GM23338 (cell line): ENCODE data around the gene DCAF12. TPM values are rescaled to one million over a fixed set of nuclear protein-coding genes. Genes with fewer than 3 reads are reported as not detected.

Experiments used
- ATAC-seq: fragments of 200-7000 bp; cut with Tn5 transposase; 3 replicates; pipeline ENCODE4 v1.9.1; 2020
- DNase-seq: peaks from one replicate; pipeline ENCODE4 v3.0.0-alpha.2; 2015; ENCODE audit warnings: low spot score
- H2AFZ ChIP-seq: fragments of 200-600 bp; sonication (generic); 2 replicates; pipeline ENCODE4 v1.8.0; 2016; ENCODE audit warnings: antibody characterized with exemption, mild to moderate bottlenecking, moderate library complexity
- H3F3A ChIP-seq: fragments of 200-600 bp; sonication (generic); replicated peaks from 2 replicates; pipeline ENCODE4 v1.8.0; 2017; ENCODE audit warnings: antibody characterized with exemption, mixed run types, low read depth
- H3K27ac ChIP-seq: fragments of 200-600 bp; sonication (generic); 2 replicates; pipeline ENCODE4 v1.6.1; 2016; ENCODE audit warnings: low read depth
- H3K27me3 ChIP-seq: fragments of 200-600 bp; sonication (generic); 2 replicates; pipeline ENCODE4 v1.8.0; 2016; ENCODE audit warnings: mild to moderate bottlenecking, mixed run types, moderate library complexity; ENCODE audit not compliant: insufficient read depth
- H3K36me3 ChIP-seq: fragments of 200-600 bp; sonication (generic); 2 replicates; pipeline ENCODE4 v1.8.0; 2016; ENCODE audit warnings: mild to moderate bottlenecking; ENCODE audit not compliant: insufficient read depth
- H3K4me1 ChIP-seq: fragments of 200-600 bp; sonication (generic); 2 replicates; pipeline ENCODE4 v1.8.0; 2016; ENCODE audit warnings: mild to moderate bottlenecking, moderate library complexity; ENCODE audit not compliant: insufficient read depth
- H3K4me2 ChIP-seq: fragments of 200-600 bp; sonication (generic); 2 replicates; pipeline ENCODE4 v1.7.1; 2017; ENCODE audit warnings: mixed run types
- H3K4me3 ChIP-seq: fragments of 200-600 bp; sonication (generic); 2 replicates; pipeline ENCODE4 v1.6.1; 2016; ENCODE audit warnings: mixed run types
- H3K79me2 ChIP-seq: fragments of 200-600 bp; sonication (generic); replicated peaks from 2 replicates; pipeline ENCODE4 v1.8.0; 2017; ENCODE audit warnings: mild to moderate bottlenecking; ENCODE audit not compliant: insufficient read depth
- H3K9me2 ChIP-seq: fragments of 200-600 bp; sonication (generic); 2 replicates; pipeline ENCODE4 v1.8.0; 2017; ENCODE audit not compliant: insufficient read depth
- H4K20me1 ChIP-seq: fragments of 200-600 bp; sonication (generic); replicated peaks from 2 replicates; pipeline ENCODE4 v1.8.0; 2017; ENCODE audit warnings: mild to moderate bottlenecking; ENCODE audit not compliant: insufficient read depth
- H3K27ac Mint-ChIP-seq: 2 replicates; pipeline ENCODE4 v1.8.0; 2020; ENCODE audit warnings: inconsistent platforms, mild to moderate bottlenecking, moderate library complexity, mixed read lengths
- H3K27me3 Mint-ChIP-seq: 3 replicates; pipeline ENCODE4 v1.8.0; 2022; ENCODE audit warnings: low read depth, mild to moderate bottlenecking, moderate library complexity, mixed read lengths, inconsistent platforms; ENCODE audit not compliant: insufficient read depth, poor library complexity
- H3K36me3 Mint-ChIP-seq: 3 replicates; pipeline ENCODE4 v1.8.0; 2021; ENCODE audit warnings: low read depth, mild to moderate bottlenecking, inconsistent platforms, moderate library complexity, mixed read lengths
- H3K4me1 Mint-ChIP-seq: 3 replicates; pipeline ENCODE4 v1.8.0; 2020; ENCODE audit warnings: mild to moderate bottlenecking, inconsistent platforms, mixed read lengths
- H3K4me3 Mint-ChIP-seq: 3 replicates; pipeline ENCODE4 v1.8.0; 2021; ENCODE audit warnings: moderate library complexity, mild to moderate bottlenecking, inconsistent platforms, mixed read lengths
- H3K9me3 Mint-ChIP-seq: 3 replicates; pipeline ENCODE4 v1.8.0; 2020; ENCODE audit warnings: moderate library complexity, mild to moderate bottlenecking, inconsistent platforms, mixed read lengths
- CREB1 ChIP-seq: fragments of 250-450 bp; sonication (Bioruptor Pico); IDR thresholded peaks from 2 replicates; pipeline ENCODE4 v1.5.0; 2020; ENCODE audit warnings: low read depth, mild to moderate bottlenecking, moderate library complexity
- ETS1 ChIP-seq: IDR thresholded peaks from 2 replicates; pipeline ENCODE4 v1.6.1; 2016; ENCODE audit warnings: antibody characterized with exemption
- EZH2 ChIP-seq: fragments of 200-600 bp; sonication (generic); IDR thresholded peaks from one replicate; pipeline ENCODE4 v1.8.0; 2017; ENCODE audit warnings: antibody characterized with exemption, mild to moderate bottlenecking, low read depth; ENCODE audit not compliant: unreplicated experiment
- EZH2phosphoT487 ChIP-seq: fragments of 200-600 bp; sonication (generic); IDR thresholded peaks from one replicate; pipeline ENCODE4 v1.8.1; 2018; ENCODE audit warnings: antibody characterized with exemption; ENCODE audit not compliant: unreplicated experiment
- JUNB ChIP-seq: IDR thresholded peaks from one replicate; pipeline ENCODE4 v1.6.1; 2016; ENCODE audit warnings: antibody characterized with exemption; ENCODE audit not compliant: unreplicated experiment
- NANOG ChIP-seq: IDR thresholded peaks from 2 replicates; pipeline ENCODE4 v1.6.1; 2016; ENCODE audit warnings: antibody characterized with exemption, borderline replicate concordance
- POLR2AphosphoS5 ChIP-seq: IDR thresholded peaks from 2 replicates; pipeline ENCODE4 v1.6.1; 2016; ENCODE audit warnings: antibody characterized with exemption, low read depth
- STAT1 ChIP-seq: IDR thresholded peaks from one replicate; pipeline ENCODE4 v1.6.1; 2016; ENCODE audit warnings: antibody characterized with exemption; ENCODE audit not compliant: unreplicated experiment
- ZNF114 ChIP-seq: fragments of 250-450 bp; sonication (Bioruptor Pico); IDR thresholded peaks from 2 replicates; pipeline ENCODE4 v1.5.0; 2020; ENCODE audit warnings: mild to moderate bottlenecking, moderate library complexity
- ZNF331 ChIP-seq: fragments of 250-450 bp; sonication (Bioruptor Pico); IDR thresholded peaks from 2 replicates; pipeline ENCODE4 v1.5.0; 2020; ENCODE audit warnings: low read depth, mild to moderate bottlenecking, moderate library complexity
- polyA plus RNA-seq: library from polyadenylated mRNA; unstranded; fragments of >200 nt; fragmentation: Nextera tagmentation; extraction: Ambion mirVana; gene quantifications from 2 replicates; pipeline ENCODE4 v1.2.1, GENCODE V29; 2016
- total RNA-seq: library from RNA; depleted of rRNA; stranded (reverse); fragments of >200 nt; shearing (Covaris generic); gene quantifications from 2 replicates; pipeline ENCODE4 v1.2.3, GENCODE V29; 2014
- TF ChIP-seq, protein P1 (sequence below): fragments of 250-450 bp; sonication (Bioruptor Pico); IDR thresholded peaks from 2 replicates; pipeline ENCODE4 v1.5.0; 2020; ENCODE audit warnings: mild to moderate bottlenecking, moderate library complexity
- TF ChIP-seq, protein P2 (sequence below), 2 experiments: fragments of 200-600 bp in 1 of 2; sonication (generic) in 1 of 2; conservative IDR thresholded peaks; 2 replicates each; pipeline versions ENCODE4 v1.5.1 to v1.6.1; 2016 to 2017; ENCODE audit warnings: antibody characterized with exemption in 2 of 2, low read depth in 2 of 2, mild to moderate bottlenecking in 2 of 2, moderate library complexity in 1 of 2
- TF ChIP-seq, protein P3 (sequence below): IDR thresholded peaks from one replicate; pipeline ENCODE4 v1.6.1; 2018; ENCODE audit warnings: antibody characterized with exemption; ENCODE audit not compliant: unreplicated experiment

The DCAF12 gene
- total and polyA plus RNA-seq, 2 experiments from 2014 or later, result 9.5 to 20.7 TPM

GRCh38 chr9:34093578-34093977 is 32.9 kb downstream of the DCAF12 start:
- H3K4me2 ChIP-seq, result no peak overlapping the region
- H3K4me3 ChIP-seq, result no peak overlapping the region
- H3K9me2 ChIP-seq, result no peaks in the 10 kb centered on the region
- no peaks in the 10 kb centered on the region for H3K4me1 ChIP-seq
- no peaks in the 10 kb centered on the region for H3K79me2 ChIP-seq
- H3K36me3 ChIP-seq, result peaks cover 41% of the 10 kb centered on the region
- no peaks in the 10 kb centered on the region for H3K9me3 Mint-ChIP-seq
- peaks cover 5% of the 10 kb centered on the region for H3K27me3 Mint-ChIP-seq
- no peak overlapping the region for H2AFZ ChIP-seq
- H3K36me3 Mint-ChIP-seq, result peaks cover 56% of the 10 kb centered on the region
- H4K20me1 ChIP-seq, result peaks cover 5% of the 10 kb centered on the region; the same call in 1 of the 2 replicates
- H3K27me3 ChIP-seq, result no peaks in the 10 kb centered on the region
- H3K27ac Mint-ChIP-seq, result no peak overlapping the region
- H3F3A ChIP-seq, result no peaks in the 10 kb centered on the region
- no peak overlapping the region for H3K27ac ChIP-seq
- no peaks in the 10 kb centered on the region for H3K4me1 Mint-ChIP-seq
- DNase-seq (no peak), ATAC-seq (no peak)
- H3K4me3 Mint-ChIP-seq, result no peak overlapping the region
- no peak for TF ChIP-seq ZNF114 (CRISPR knock-in tag)
- TF ChIP-seq JUNB, result no peak
- no peak for TF ChIP-seq CREB1 (CRISPR knock-in tag)
- no peak for TF ChIP-seq ZNF331 (CRISPR knock-in tag)
- no peak for TF ChIP-seq EZH2
- TF ChIP-seq, protein P1, sequence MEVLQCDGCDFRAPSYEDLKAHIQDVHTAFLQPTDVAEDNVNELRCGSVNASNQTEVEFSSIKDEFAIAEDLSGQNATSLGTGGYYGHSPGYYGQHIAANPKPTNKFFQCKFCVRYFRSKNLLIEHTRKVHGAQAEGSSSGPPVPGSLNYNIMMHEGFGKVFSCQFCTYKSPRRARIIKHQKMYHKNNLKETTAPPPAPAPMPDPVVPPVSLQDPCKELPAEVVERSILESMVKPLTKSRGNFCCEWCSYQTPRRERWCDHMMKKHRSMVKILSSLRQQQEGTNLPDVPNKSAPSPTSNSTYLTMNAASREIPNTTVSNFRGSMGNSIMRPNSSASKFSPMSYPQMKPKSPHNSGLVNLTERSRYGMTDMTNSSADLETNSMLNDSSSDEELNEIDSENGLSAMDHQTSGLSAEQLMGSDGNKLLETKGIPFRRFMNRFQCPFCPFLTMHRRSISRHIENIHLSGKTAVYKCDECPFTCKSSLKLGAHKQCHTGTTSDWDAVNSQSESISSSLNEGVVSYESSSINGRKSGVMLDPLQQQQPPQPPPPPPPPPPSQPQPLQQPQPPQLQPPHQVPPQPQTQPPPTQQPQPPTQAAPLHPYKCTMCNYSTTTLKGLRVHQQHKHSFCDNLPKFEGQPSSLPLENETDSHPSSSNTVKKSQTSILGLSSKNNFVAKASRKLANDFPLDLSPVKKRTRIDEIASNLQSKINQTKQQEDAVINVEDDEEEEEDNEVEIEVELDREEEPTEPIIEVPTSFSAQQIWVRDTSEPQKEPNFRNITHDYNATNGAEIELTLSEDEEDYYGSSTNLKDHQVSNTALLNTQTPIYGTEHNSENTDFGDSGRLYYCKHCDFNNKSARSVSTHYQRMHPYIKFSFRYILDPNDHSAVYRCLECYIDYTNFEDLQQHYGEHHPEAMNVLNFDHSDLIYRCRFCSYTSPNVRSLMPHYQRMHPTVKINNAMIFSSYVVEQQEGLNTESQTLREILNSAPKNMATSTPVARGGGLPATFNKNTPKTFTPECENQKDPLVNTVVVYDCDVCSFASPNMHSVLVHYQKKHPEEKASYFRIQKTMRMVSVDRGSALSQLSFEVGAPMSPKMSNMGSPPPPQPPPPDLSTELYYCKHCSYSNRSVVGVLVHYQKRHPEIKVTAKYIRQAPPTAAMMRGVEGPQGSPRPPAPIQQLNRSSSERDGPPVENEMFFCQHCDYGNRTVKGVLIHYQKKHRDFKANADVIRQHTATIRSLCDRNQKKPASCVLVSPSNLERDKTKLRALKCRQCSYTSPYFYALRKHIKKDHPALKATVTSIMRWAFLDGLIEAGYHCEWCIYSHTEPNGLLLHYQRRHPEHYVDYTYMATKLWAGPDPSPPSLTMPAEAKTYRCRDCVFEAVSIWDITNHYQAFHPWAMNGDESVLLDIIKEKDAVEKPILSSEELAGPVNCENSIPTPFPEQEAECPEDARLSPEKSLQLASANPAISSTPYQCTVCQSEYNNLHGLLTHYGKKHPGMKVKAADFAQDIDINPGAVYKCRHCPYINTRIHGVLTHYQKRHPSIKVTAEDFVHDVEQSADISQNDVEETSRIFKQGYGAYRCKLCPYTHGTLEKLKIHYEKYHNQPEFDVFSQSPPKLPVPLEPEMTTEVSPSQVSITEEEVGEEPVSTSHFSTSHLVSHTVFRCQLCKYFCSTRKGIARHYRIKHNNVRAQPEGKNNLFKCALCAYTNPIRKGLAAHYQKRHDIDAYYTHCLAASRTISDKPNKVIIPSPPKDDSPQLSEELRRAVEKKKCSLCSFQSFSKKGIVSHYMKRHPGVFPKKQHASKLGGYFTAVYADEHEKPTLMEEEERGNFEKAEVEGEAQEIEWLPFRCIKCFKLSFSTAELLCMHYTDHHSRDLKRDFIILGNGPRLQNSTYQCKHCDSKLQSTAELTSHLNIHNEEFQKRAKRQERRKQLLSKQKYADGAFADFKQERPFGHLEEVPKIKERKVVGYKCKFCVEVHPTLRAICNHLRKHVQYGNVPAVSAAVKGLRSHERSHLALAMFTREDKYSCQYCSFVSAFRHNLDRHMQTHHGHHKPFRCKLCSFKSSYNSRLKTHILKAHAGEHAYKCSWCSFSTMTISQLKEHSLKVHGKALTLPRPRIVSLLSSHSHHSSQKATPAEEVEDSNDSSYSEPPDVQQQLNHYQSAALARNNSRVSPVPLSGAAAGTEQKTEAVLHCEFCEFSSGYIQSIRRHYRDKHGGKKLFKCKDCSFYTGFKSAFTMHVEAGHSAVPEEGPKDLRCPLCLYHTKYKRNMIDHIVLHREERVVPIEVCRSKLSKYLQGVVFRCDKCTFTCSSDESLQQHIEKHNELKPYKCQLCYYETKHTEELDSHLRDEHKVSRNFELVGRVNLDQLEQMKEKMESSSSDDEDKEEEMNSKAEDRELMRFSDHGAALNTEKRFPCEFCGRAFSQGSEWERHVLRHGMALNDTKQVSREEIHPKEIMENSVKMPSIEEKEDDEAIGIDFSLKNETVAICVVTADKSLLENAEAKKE, result no peak
- TF ChIP-seq, protein P2, sequence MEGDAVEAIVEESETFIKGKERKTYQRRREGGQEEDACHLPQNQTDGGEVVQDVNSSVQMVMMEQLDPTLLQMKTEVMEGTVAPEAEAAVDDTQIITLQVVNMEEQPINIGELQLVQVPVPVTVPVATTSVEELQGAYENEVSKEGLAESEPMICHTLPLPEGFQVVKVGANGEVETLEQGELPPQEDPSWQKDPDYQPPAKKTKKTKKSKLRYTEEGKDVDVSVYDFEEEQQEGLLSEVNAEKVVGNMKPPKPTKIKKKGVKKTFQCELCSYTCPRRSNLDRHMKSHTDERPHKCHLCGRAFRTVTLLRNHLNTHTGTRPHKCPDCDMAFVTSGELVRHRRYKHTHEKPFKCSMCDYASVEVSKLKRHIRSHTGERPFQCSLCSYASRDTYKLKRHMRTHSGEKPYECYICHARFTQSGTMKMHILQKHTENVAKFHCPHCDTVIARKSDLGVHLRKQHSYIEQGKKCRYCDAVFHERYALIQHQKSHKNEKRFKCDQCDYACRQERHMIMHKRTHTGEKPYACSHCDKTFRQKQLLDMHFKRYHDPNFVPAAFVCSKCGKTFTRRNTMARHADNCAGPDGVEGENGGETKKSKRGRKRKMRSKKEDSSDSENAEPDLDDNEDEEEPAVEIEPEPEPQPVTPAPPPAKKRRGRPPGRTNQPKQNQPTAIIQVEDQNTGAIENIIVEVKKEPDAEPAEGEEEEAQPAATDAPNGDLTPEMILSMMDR (conservative IDR thresholded peaks at IDR 0.05; ENCODE audit: low read depth in 2 of 2), result no peak
- TF ChIP-seq POLR2AphosphoS5, result no peak
- no peak for TF ChIP-seq EZH2phosphoT487
- TF ChIP-seq ETS1, result no peak
- no peak for TF ChIP-seq STAT1
- TF ChIP-seq, protein P3, sequence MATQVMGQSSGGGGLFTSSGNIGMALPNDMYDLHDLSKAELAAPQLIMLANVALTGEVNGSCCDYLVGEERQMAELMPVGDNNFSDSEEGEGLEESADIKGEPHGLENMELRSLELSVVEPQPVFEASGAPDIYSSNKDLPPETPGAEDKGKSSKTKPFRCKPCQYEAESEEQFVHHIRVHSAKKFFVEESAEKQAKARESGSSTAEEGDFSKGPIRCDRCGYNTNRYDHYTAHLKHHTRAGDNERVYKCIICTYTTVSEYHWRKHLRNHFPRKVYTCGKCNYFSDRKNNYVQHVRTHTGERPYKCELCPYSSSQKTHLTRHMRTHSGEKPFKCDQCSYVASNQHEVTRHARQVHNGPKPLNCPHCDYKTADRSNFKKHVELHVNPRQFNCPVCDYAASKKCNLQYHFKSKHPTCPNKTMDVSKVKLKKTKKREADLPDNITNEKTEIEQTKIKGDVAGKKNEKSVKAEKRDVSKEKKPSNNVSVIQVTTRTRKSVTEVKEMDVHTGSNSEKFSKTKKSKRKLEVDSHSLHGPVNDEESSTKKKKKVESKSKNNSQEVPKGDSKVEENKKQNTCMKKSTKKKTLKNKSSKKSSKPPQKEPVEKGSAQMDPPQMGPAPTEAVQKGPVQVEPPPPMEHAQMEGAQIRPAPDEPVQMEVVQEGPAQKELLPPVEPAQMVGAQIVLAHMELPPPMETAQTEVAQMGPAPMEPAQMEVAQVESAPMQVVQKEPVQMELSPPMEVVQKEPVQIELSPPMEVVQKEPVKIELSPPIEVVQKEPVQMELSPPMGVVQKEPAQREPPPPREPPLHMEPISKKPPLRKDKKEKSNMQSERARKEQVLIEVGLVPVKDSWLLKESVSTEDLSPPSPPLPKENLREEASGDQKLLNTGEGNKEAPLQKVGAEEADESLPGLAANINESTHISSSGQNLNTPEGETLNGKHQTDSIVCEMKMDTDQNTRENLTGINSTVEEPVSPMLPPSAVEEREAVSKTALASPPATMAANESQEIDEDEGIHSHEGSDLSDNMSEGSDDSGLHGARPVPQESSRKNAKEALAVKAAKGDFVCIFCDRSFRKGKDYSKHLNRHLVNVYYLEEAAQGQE, result no peak
- TF ChIP-seq NANOG, result no peak
